HUES6 (cell line): ENCODE data around the gene NRAP.

Source experiments
- H3K27ac ChIP-seq: 2 replicates; pipeline ENCODE4 v1.7.0; 2013; ENCODE audit warnings: low read depth, mild to moderate bottlenecking, low read length, inconsistent platforms
- H3K27me3 ChIP-seq: 2 replicates; pipeline ENCODE4 v1.6.1; 2013; ENCODE audit warnings: low read length; ENCODE audit not compliant: control insufficient read depth, insufficient read depth
- H3K36me3 ChIP-seq: 2 replicates; pipeline ENCODE4 v1.6.1; 2013; ENCODE audit warnings: low read length; ENCODE audit not compliant: control insufficient read depth, insufficient read depth
- H3K4me1 ChIP-seq: 2 replicates; pipeline ENCODE4 v1.6.1; 2013; ENCODE audit warnings: low read length; ENCODE audit not compliant: control insufficient read depth, insufficient read depth
- H3K4me3 ChIP-seq: 2 replicates; pipeline ENCODE4 v1.5.1; 2013; ENCODE audit warnings: low read depth, low read length
- H3K9ac ChIP-seq: one replicate; pipeline ENCODE4 v1.6.1; 2013; ENCODE audit warnings: mild to moderate bottlenecking, low read length
- H3K9me3 ChIP-seq: 2 replicates; pipeline ENCODE4 v1.6.1; 2013; ENCODE audit warnings: low read depth, low read length; ENCODE audit not compliant: control insufficient read depth, insufficient read depth

NRAP gene

DNA sequence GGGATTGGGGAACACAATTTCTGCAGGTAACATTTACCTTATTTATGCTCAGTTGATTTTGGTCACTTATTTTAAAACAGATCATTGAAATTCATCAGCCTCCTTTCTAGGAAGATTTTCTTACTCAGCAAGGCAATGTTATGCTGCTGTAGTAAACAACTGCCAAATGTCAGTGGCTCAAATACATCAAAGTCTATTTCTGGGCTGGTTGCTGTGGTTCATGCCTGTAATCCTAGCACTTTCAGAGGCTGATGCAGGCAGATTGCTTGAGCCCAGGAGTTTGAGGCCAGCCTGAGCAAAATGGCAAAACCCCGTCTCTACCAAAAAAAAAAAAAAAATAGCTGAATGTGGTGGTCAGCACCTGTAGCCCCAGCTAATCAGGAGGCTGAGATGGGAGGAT, 85.1 kb downstream of the NRAP start:
- peaks cover 30% of the 10 kb centered on the region; the same call in 1 of the 2 replicates for H3K27me3 ChIP-seq
- no peak overlapping the region for H3K27ac ChIP-seq
- no peak overlapping the region for H3K9ac ChIP-seq
- no peak overlapping the region for H3K4me3 ChIP-seq
- H3K9me3 ChIP-seq, result no peaks in the 10 kb centered on the region
- H3K4me1 ChIP-seq, result no peaks in the 10 kb centered on the region
- H3K36me3 ChIP-seq, result no peaks in the 10 kb centered on the region

DNA sequence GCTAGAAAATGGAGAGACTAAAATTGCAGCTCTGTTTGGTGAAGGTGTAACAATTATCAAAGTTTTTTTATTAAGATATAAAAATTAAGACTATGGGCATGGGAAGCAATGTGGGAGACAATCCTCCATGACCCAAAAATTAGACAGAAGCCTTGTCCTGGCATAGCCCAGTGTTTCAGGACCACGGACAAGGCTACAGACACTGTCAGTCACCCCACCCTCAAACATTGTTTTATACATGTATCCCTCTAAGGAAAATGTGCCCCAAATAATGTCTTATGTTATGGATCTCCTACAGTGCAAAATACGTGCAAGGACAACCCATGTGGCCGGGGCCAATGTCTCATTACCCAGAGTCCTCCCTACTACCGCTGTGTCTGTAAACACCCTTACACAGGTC, 87.0 kb downstream of the NRAP start:
- Histone ChIP-seq H3K27me3 (peaks cover 30% of the 10 kb centered on the region), H3K4me1 (no peaks in the 10 kb centered on the region), H3K36me3 (no peaks in the 10 kb centered on the region), H3K9ac (no peak overlapping the region), H3K9me3 (no peaks in the 10 kb centered on the region), H3K4me3 (no peak overlapping the region), H3K27ac (no peak overlapping the region)

DNA sequence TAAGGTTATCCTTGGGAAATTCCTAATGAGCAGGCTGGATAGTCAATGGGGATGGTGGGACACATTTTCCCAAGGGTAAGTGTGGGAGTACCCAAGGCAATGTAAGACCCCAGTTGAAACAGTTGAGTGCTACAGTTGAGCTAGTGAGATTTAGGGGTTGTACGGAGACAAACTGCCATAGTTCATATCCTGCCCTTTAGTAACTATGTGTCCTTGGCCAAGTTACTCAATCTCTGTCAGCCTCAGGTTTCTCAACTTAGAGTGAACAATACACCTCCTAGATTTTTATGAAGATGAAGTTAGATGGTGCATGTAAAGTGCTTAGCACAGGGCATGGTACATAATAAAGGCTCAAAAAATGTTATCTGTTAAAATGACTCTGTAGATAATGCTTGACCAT, 90.5 kb downstream of the NRAP start:
- no peaks in the 10 kb centered on the region for H3K9me3 ChIP-seq
- H3K9ac ChIP-seq, result no peak overlapping the region
- H3K27ac ChIP-seq, result no peak overlapping the region
- peaks cover 19% of the 10 kb centered on the region for H3K27me3 ChIP-seq
- no peaks in the 10 kb centered on the region for H3K36me3 ChIP-seq
- H3K4me1 ChIP-seq, result no peaks in the 10 kb centered on the region
- no peak overlapping the region for H3K4me3 ChIP-seq

DNA sequence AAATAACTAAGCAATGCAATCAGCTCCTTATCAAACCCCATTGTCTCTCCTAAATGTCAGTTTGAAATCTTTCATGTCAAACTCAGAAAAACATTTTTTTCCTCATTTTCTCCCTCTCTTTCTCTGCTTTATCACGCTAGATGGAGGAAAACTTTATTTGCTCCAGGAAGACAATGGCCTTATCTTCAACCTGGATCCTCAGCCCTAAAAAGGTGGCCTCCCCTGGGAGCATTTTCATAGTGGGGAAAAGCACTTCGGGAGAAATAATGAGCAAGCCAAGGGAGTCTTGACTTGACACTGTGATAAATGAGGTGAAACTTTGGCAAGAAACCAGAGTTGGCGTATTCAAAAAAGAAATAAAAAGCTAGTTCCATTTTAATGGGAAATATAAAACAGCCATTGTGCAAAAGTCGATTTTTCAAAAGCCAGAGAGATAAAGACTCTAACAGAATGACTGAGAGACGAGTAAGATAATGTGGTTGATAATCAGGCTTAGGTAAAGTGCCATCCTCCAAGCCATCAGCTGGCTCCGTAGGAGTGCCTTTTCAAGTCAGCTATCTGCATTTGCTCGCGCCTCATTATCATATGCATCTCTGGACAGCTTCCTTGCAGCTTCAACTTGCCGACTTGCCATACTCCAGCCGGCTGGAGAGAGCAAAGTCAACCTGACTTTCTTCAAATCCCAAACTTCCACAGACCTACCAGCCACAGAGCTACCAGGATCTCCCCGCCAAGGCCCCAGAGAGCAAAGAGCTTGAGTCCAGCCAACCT, 91.1 kb downstream of the NRAP start:
- Histone ChIP-seq H3K4me1 (no peaks in the 10 kb centered on the region), H3K36me3 (no peaks in the 10 kb centered on the region), H3K9ac (no peak overlapping the region), H3K27ac (no peak overlapping the region), H3K27me3 (peaks cover 19% of the 10 kb centered on the region), H3K9me3 (no peaks in the 10 kb centered on the region), H3K4me3 (no peak overlapping the region)

DNA sequence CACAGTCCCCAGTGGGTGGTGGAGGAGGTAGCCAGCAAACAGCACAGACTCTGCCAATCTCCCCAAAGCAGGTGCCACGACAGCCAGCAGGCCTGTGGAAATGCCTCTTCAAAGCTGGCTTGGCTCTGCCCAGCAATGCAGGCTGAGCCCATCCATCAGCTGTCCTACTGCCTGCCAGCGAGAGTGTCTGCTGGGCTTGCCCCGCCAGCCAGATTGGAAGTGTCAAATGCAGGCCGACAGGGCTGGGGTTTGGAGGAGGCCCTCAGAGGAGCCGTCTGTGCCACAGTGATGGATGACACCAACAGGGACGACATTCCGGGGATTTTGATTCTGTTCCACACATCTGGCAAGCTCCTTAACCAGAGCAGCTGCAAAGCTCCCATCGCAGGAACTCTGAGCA, 94.3 kb downstream of the NRAP start:
- no peak overlapping the region for H3K27ac ChIP-seq
- peaks cover 3% of the 10 kb centered on the region; the same call in 1 of the 2 replicates for H3K4me1 ChIP-seq
- peaks cover 10% of the 10 kb centered on the region for H3K27me3 ChIP-seq
- H3K36me3 ChIP-seq, result no peaks in the 10 kb centered on the region
- no peak overlapping the region for H3K9ac ChIP-seq
- no peak overlapping the region for H3K4me3 ChIP-seq
- no peaks in the 10 kb centered on the region for H3K9me3 ChIP-seq

DNA sequence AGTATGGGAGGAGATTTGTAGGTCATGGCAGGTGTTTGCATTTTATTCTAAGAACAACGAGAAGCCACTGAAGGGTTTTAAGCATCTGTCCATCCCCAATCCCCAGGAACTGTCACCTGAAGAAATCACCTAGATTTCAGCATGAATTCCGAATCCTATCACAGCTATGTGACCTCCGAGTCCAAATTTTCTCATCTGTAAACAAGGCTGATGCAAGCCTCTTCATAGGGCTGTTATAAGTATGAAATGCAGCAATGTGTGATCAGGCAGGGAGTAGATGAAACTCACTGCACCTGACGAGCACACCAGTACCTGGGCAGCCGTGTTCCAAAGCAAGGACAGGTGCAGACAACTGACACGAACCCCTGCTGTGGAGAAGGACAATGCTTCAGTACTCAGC, 97.0 kb downstream of the NRAP start:
- peaks cover 7% of the 10 kb centered on the region for H3K4me1 ChIP-seq

DNA sequence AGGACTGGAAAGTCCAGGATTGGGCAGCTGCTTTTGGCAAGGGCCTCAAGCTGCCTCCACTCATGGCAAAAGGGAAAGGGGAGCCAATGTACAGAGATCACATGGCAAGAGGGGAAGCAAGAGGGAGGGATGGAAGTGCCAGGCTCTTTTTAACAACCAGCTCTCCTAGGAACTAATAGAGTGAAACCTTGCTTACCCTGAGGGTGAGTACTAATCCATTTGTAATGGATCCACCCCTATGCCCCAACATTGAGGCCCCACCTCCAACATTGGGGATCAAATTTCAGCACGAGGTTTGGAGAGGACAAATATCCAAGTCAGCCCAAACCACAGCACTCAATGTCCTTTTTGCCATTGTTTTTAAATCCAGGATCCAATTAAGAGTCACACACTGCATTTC, 98.5 kb downstream of the NRAP start:
- Histone ChIP-seq H3K9ac (no peak overlapping the region), H3K36me3 (no peaks in the 10 kb centered on the region), H3K27me3 (peaks cover 33% of the 10 kb centered on the region), H3K4me3 (no peak overlapping the region), H3K9me3 (no peaks in the 10 kb centered on the region), H3K27ac (no peak overlapping the region), H3K4me1 (peaks cover 7% of the 10 kb centered on the region)

More for the DNA sequence above, 97.0 kb downstream of the NRAP start:
- Histone ChIP-seq H3K9me3 (no peaks in the 10 kb centered on the region), H3K4me3 (no peak overlapping the region), H3K36me3 (no peaks in the 10 kb centered on the region), H3K27me3 (peaks cover 18% of the 10 kb centered on the region), H3K27ac (no peak overlapping the region), H3K9ac (no peak overlapping the region)

DNA sequence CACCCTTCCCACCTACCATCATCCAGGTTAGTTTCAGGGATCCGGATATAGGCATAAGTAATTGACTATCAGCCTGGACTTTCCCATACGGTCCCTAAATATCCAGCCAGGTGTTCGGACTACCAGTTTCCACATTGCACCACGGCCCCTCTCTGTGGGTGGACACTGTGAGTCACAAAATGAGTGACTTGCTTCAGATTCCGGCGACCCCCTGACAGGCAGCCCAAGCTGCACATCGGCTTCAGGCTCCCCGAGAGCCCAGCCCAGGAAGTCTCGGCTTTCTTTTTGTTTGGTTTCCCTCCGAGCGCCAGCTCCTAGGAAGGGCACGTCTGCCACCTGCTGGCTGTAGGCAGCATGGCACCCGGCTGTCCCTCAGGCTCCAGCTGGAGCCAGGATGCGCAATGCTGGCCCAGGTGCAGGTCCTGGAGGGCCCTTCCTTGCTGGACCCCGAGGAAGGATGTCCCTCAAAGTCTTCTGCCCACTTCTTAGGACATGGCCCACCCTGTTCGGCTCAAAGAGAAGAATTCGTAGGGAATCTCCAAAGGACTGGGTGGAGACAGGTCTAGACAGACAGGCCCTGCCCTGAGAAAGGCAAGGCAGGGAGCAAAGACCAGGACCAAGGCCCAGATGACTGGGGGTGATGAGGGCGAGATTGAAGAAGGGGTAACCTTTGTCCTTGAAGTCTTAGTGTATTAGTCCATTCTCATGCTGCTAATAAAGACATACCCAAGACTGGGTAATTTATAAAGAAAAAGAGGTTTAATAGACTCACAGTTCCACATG, 100.3 kb downstream of the NRAP start:
- H3K4me1 ChIP-seq, result peaks cover 18% of the 10 kb centered on the region
- H3K4me3 ChIP-seq, result 0 out of 2 replicates have a peak overlapping the region, but pooled peaks have one; percentile 12
- peak overlapping the region; percentile 6 for H3K9ac ChIP-seq
- no peaks in the 10 kb centered on the region for H3K9me3 ChIP-seq
- peaks cover 49% of the 10 kb centered on the region for H3K27me3 ChIP-seq
- no peaks in the 10 kb centered on the region for H3K36me3 ChIP-seq
- no peak overlapping the region for H3K27ac ChIP-seq

DNA sequence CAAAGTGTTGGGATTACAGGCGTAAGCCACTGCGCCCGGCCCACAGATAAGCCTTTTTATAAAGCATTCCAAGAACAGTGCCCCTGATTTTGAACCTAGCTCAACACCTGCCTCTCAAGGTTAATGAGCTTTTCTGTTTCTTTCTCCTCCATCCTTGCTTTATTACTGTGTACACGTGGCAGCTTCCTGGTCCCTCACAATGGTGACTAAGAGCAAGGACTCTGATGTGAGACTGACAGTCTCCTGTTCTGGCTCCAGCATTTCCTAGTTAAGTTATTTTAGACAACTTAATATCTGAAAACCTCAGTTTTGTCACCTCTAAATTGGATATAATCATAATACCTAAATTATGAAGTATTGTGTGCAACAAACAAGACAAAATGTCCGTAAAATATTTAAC, 101.1 kb downstream of the NRAP start:
- H3K4me1 ChIP-seq, result peaks cover 23% of the 10 kb centered on the region
- no peaks in the 10 kb centered on the region for H3K9me3 ChIP-seq
- H3K9ac ChIP-seq, result no peak overlapping the region
- no peak overlapping the region for H3K27ac ChIP-seq
- peaks cover 57% of the 10 kb centered on the region for H3K27me3 ChIP-seq
- H3K4me3 ChIP-seq, result no peak overlapping the region
- no peaks in the 10 kb centered on the region for H3K36me3 ChIP-seq

DNA sequence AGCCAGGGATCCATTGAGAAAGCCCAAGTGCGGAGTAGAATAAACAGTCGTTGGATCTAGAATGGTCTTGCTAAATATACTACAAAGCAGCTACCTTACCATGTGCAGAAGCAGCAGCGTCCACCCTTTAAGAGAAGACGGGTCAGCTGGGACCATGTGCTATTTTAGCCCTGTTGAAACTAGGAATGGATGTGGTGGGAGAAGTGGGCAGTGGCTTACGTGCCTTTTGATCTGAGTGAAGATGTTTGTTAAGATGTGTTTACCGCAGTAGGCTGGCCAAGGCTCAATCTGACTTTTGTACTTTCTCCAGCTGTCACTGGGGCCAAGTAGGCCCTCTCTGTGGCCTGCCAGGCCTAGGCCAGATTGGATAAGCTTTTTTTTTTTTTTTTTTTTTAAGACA, 101.8 kb downstream of the NRAP start:
- peaks cover 63% of the 10 kb centered on the region for H3K27me3 ChIP-seq
- no peak overlapping the region for H3K9ac ChIP-seq
- H3K27ac ChIP-seq, result no peak overlapping the region
- no peaks in the 10 kb centered on the region for H3K9me3 ChIP-seq
- H3K4me3 ChIP-seq, result no peak overlapping the region
- H3K4me1 ChIP-seq, result peaks cover 25% of the 10 kb centered on the region
- H3K36me3 ChIP-seq, result no peaks in the 10 kb centered on the region

DNA sequence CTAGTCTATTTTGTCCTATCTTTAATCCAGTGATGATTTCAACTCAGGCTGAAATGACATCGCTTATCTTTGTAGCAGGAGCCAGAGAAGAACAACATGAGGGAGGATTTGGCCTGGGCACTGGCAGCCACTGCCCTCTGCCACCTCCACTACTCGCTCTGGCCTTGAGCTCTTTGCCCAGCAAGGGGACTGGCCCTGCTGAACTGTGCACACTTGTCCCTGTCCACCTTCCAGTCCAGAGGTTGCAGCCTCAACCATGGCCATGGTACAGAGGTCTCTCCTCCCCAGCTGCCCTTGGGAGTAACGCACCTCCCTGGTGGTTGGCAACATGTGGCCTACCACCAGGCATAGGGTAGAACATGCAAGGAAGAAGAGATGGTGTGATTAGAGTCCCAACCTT, 102.6 kb downstream of the NRAP start:
- H3K27me3 ChIP-seq, result peaks cover 72% of the 10 kb centered on the region
- no peak overlapping the region for H3K9ac ChIP-seq
- no peak overlapping the region for H3K27ac ChIP-seq
- no peak overlapping the region for H3K4me3 ChIP-seq
- no peaks in the 10 kb centered on the region for H3K36me3 ChIP-seq
- no peaks in the 10 kb centered on the region for H3K9me3 ChIP-seq
- peaks cover 25% of the 10 kb centered on the region for H3K4me1 ChIP-seq
